Thyroid gland (tissue), 4 donors: Measurements from ENCODE around the gene ZNF71.

Experiments used
- CTCF ChIP-seq, 6 experiments: fragments of 200-600 bp in 3 of 6; fragments of 450-650 bp in 3 of 6; sonication (generic) in 3 of 6; IDR thresholded peaks; one replicate each; pipeline ENCODE4 v1.5.1; 2016 to 2019; ENCODE audit warnings: antibody characterized with exemption in 6 of 6, mild to moderate bottlenecking in 2 of 6, inconsistent platforms in 1 of 6, moderate library complexity in 1 of 6
- POLR2A ChIP-seq, 2 donors: fragments of 450-650 bp; IDR thresholded peaks; one replicate each; pipeline ENCODE4 v1.6.1; 2017; ENCODE audit warnings: antibody characterized with exemption in 2 of 2, mild to moderate bottlenecking in 2 of 2, moderate library complexity in 1 of 2

GRCh38 chr19:56596676-56597075, 1.6 kb downstream of the ZNF71 start:
- no peak for TF ChIP-seq CTCF (IDR thresholded peaks at IDR 0.05)
- TF ChIP-seq POLR2A (IDR thresholded peaks at IDR 0.05): no peak
